HFF-Myc (cell line): ENCODE measurements around the gene PPP1R9A.

Experiments
- DNase-seq: peaks from one replicate; pipeline ENCODE4 v3.0.0-alpha.2; 2011; ENCODE audit warnings: low read depth; ENCODE audit errors: extremely low read depth
- H3K4me3 ChIP-seq: replicated peaks from 2 replicates; pipeline ENCODE4 v1.5.1; 2011; ENCODE audit warnings: low read depth, mild to moderate bottlenecking, control low read depth, low read length
- TF ChIP-seq, protein P1 (sequence below): IDR thresholded peaks from 2 replicates; pipeline ENCODE4 v1.5.1; 2012; ENCODE audit warnings: mild to moderate bottlenecking, low read depth, low read length, control low read depth; ENCODE audit errors: missing control alignments

Gene PPP1R9A

GRCh38 chr7:95199779-95200558 lies 292.6 kb downstream of the PPP1R9A start:
- no peak overlapping the region for H3K4me3 ChIP-seq
- DNase-seq, result no peak
- TF ChIP-seq, protein P1, sequence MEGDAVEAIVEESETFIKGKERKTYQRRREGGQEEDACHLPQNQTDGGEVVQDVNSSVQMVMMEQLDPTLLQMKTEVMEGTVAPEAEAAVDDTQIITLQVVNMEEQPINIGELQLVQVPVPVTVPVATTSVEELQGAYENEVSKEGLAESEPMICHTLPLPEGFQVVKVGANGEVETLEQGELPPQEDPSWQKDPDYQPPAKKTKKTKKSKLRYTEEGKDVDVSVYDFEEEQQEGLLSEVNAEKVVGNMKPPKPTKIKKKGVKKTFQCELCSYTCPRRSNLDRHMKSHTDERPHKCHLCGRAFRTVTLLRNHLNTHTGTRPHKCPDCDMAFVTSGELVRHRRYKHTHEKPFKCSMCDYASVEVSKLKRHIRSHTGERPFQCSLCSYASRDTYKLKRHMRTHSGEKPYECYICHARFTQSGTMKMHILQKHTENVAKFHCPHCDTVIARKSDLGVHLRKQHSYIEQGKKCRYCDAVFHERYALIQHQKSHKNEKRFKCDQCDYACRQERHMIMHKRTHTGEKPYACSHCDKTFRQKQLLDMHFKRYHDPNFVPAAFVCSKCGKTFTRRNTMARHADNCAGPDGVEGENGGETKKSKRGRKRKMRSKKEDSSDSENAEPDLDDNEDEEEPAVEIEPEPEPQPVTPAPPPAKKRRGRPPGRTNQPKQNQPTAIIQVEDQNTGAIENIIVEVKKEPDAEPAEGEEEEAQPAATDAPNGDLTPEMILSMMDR, result peak; percentile 68

- TF ChIP-seq, protein P1, result no peak
- DNase-seq, result no peak
- H3K4me3 ChIP-seq, result no peak overlapping the region
Observed at GRCh38 chr7:95200741-95201140, 293.3 kb downstream of the PPP1R9A start.

DNA sequence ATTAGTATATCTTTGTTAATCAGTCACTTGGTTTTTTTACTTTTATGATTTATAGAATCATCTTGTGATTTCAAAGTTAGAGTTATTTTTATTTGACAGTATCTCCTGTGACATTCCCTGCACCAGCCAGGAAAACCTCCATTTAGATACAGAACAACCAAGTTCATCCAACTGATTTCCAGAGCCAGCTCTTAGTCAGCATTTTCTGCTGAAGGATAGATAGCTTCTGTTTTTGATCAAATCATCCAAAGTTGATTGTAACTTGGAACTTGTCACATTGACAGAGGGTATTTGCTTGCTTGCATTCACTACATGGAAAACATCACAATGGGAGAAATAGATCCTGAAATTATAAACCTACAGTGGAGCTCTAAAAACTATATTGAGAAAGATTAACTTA lies 294.3 kb downstream of the PPP1R9A start:
- TF ChIP-seq, protein P1, result no peak
- no peak for DNase-seq
- H3K4me3 ChIP-seq, result no peak overlapping the region

DNA sequence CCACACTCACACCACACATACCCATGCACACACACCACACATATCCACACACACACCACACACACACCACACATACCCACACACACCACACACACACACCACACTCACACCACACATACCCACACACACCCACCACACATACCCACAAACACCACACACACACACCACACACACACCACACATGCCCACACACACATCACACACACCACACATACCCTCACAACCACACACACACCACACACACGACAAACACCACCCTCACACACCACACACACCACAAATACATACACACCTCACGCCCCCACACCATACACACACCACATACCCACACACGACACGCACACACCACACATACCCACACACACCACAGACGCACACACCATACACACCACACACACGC lies 297.2 kb downstream of the PPP1R9A start:
- no peak for DNase-seq

DNA sequence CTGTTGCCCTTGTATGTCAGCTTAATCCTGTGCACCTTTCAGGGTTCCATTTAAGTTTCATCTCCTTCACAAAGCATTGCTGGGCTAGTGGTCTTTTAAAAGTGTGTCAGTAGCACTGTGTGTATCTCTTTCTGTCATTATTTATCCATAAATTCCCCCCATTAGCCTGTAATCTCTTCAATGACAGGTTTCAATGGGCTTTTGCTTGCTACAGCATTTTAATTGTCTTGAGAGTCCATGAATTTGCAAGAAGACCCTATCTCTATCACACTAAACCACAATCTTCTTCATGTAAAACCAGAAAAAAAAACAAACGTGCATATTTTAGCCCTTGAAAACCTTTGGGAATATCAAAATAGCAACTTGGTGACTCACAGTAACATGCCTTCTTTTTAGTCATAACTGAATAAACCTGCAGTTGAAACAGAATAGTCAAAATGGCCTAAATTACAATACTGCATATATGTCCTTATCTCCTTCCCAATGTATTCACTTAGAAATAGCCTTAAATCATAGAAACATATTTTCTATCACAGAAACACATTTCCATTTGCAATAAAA lies 298.4 kb downstream of the PPP1R9A start:
- no peak overlapping the region for H3K4me3 ChIP-seq
- no peak for DNase-seq
- TF ChIP-seq, protein P1, result no peak

More for the DNA sequence above, 297.2 kb downstream of the PPP1R9A start:
- no peak overlapping the region for H3K4me3 ChIP-seq
- TF ChIP-seq, protein P1, result no peak

DNA sequence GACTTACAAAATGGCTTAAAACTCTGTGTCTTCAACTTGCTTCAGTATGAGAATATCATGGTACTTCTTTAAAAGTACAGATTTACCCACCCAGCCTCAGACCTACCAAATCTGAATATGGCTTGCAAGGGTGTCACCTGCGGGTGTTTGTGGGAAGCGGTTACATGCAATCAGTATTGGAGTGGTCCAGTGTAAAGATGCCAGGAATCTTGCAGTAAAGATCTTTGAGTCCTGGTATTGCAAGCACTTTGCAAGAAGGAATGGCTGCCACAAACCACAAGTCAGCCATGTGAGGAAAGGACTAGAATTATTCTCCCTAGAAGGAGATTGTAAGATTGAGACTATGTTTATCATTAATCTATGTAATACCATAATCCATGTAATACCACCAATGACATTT lies 301.9 kb downstream of the PPP1R9A start:
- H3K4me3 ChIP-seq, result no peak overlapping the region
- TF ChIP-seq, protein P1, result no peak
- DNase-seq, result no peak

DNA sequence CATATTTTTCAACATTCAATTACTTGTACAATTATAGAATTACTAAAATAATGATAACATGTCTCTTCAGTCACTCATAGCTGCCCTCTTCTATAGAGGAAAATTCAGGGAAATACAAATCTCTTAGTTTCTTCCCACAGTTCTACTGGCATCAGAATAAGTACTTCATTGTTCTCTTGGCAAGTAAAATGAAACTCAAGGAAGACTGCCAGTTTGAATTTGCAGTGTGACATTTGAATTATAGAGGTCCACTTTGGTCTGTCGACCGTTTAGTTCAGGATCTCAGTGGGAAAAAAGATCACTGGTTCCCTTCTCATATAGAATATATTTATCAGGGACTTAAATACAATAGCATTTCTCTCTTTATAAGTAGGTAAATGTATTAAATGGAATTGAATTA lies 302.4 kb downstream of the PPP1R9A start:
- TF ChIP-seq, protein P1, result no peak

More for the DNA sequence above, 302.4 kb downstream of the PPP1R9A start:
- no peak for DNase-seq
- H3K4me3 ChIP-seq, result no peak overlapping the region
